KMS-11 (cell line): ENCODE results near the gene GSTM2.

ENCODE experiments used
- H2AFZ ChIP-seq: fragments of 200-600 bp; sonication (generic); 2 replicates; pipeline ENCODE4 v1.6.1; 2016; ENCODE audit warnings: antibody characterized with exemption, mixed run types, low read depth
- H3K27ac ChIP-seq: fragments of 200-600 bp; sonication (generic); 2 replicates; pipeline ENCODE4 v1.6.1; 2016; ENCODE audit warnings: mild to moderate bottlenecking, mixed run types
- H3K27me3 ChIP-seq: fragments of 200-600 bp; sonication (generic); 2 replicates; pipeline ENCODE4 v1.6.1; 2017; ENCODE audit warnings: mild to moderate bottlenecking, low read depth, mixed run types, moderate library complexity; ENCODE audit not compliant: insufficient read depth
- H3K36me3 ChIP-seq: fragments of 200-600 bp; sonication (generic); 2 replicates; pipeline ENCODE4 v1.6.1; 2017; ENCODE audit warnings: mild to moderate bottlenecking, mixed run types; ENCODE audit not compliant: insufficient read depth
- H3K4me1 ChIP-seq: fragments of 200-600 bp; sonication (generic); 2 replicates; pipeline ENCODE4 v1.6.1; 2016; ENCODE audit warnings: mild to moderate bottlenecking, low read depth, mixed run types; ENCODE audit not compliant: poor library complexity, severe bottlenecking
- H3K4me2 ChIP-seq: fragments of 200-600 bp; sonication (generic); 2 replicates; pipeline ENCODE4 v1.7.0; 2016; ENCODE audit warnings: mild to moderate bottlenecking, mixed run types
- H3K4me3 ChIP-seq: fragments of 200-600 bp; sonication (generic); IDR thresholded peaks from 2 replicates; pipeline ENCODE4 v1.6.1; 2017; ENCODE audit warnings: low read depth, low read length, mixed read lengths; ENCODE audit not compliant: insufficient read depth
- H3K79me2 ChIP-seq: fragments of 200-600 bp; sonication (generic); 2 replicates; pipeline ENCODE4 v1.6.1; 2016; ENCODE audit warnings: low read depth, mixed run types; ENCODE audit not compliant: insufficient read depth
- H3K9ac ChIP-seq: fragments of 200-600 bp; sonication (generic); 2 replicates; pipeline ENCODE4 v1.6.1; 2016; ENCODE audit warnings: mild to moderate bottlenecking, mixed run types
- H4K20me1 ChIP-seq: fragments of 200-600 bp; sonication (generic); 2 replicates; pipeline ENCODE4 v1.6.1; 2016; ENCODE audit warnings: mild to moderate bottlenecking, mixed run types; ENCODE audit not compliant: insufficient read depth
- CTCF ChIP-seq: fragments of 200-600 bp; sonication (generic); conservative IDR thresholded peaks from 2 replicates; pipeline ENCODE4 v1.6.1; 2017; ENCODE audit warnings: low read depth, mild to moderate bottlenecking, antibody characterized with exemption, low read length, moderate library complexity, mixed read lengths

Gene GSTM2

GRCh38 chr1:109630081-109630897 is 37.6 kb upstream of the GSTM2 start:
- Histone ChIP-seq H4K20me1 (no peaks in the 10 kb centered on the region), H3K36me3 (peaks cover 26% of the 10 kb centered on the region; the same call in 1 of the 2 replicates), H3K4me3 (no peak overlapping the region), H3K9ac (no peak overlapping the region), H3K27ac (no peak overlapping the region), H3K4me2 (no peak overlapping the region), H3K27me3 (no peaks in the 10 kb centered on the region), H3K79me2 (no peaks in the 10 kb centered on the region; the same call in 1 of the 2 replicates), H2AFZ (no peak overlapping the region), H3K4me1 (peaks cover 13% of the 10 kb centered on the region)
- no peak for TF ChIP-seq CTCF

GRCh38 chr1:109630898-109631512 is 36.9 kb upstream of the GSTM2 start:
- Histone ChIP-seq H3K36me3 (peaks cover 26% of the 10 kb centered on the region; the same call in 1 of the 2 replicates), H3K4me1 (peaks cover 20% of the 10 kb centered on the region), H3K27me3 (no peaks in the 10 kb centered on the region), H3K4me3 (no peak overlapping the region), H3K4me2 (no peak overlapping the region), H4K20me1 (no peaks in the 10 kb centered on the region), H2AFZ (no peak overlapping the region), H3K27ac (no peak overlapping the region), H3K79me2 (no peaks in the 10 kb centered on the region), H3K9ac (no peak overlapping the region)
- no peak for TF ChIP-seq CTCF

- Histone ChIP-seq H3K9ac (no peak overlapping the region), H4K20me1 (no peaks in the 10 kb centered on the region), H3K27ac (no peak overlapping the region), H3K4me3 (no peak overlapping the region), H3K27me3 (no peaks in the 10 kb centered on the region), H3K36me3 (peaks cover 24% of the 10 kb centered on the region; the same call in 1 of the 2 replicates), H3K79me2 (no peaks in the 10 kb centered on the region), H2AFZ (no peak overlapping the region), H3K4me2 (no peak overlapping the region), H3K4me1 (peaks cover 24% of the 10 kb centered on the region)
- no peak for TF ChIP-seq CTCF
These were observed 36.0 kb upstream of the GSTM2 start for GRCh38 chr1:109631513-109632505.

GRCh38 chr1:109632671-109633346 is 35.0 kb upstream of the GSTM2 start:
- Histone ChIP-seq H3K79me2 (no peaks in the 10 kb centered on the region), H3K36me3 (peaks cover 20% of the 10 kb centered on the region; the same call in 1 of the 2 replicates), H3K4me1 (peaks cover 24% of the 10 kb centered on the region), H2AFZ (no peak overlapping the region), H3K27me3 (no peaks in the 10 kb centered on the region), H4K20me1 (no peaks in the 10 kb centered on the region), H3K9ac (no peak overlapping the region), H3K4me3 (no peak overlapping the region), H3K27ac (no peak overlapping the region), H3K4me2 (no peak overlapping the region)
- no peak for TF ChIP-seq CTCF
